Dermis microvascular lymphatic vessel endothelial cell (primary cell): ENCODE data around the gene RAB37. TPM values are rescaled to one million over a fixed set of nuclear protein-coding genes. Genes with fewer than 3 reads are reported as not detected.

Experiments
- total RNA-seq: library from RNA; depleted of rRNA; stranded (reverse); fragments of >200 nt; gene quantifications from 2 replicates; pipeline ENCODE4 v1.2.1, GENCODE V29; 2014

RAB37 gene
- total RNA-seq, 1 donor from 2014 or later: 0.13 TPM

Other genes with a start within 250 kb of the RAB37 start
- gene CD300LB, start 205.8 kb upstream of the RAB37 start, total RNA-seq: not detected in 2 replicates
- gene CD300C, start 191.1 kb upstream of the RAB37 start, total RNA-seq: not detected in 2 replicates
- not detected in 2 replicates for gene CD300H, start 169.7 kb upstream of the RAB37 start, total RNA-seq
- not detected in 2 replicates for gene CD300LD, start 145.0 kb upstream of the RAB37 start, total RNA-seq
- not detected in 2 replicates for gene CD300E, start 113.5 kb upstream of the RAB37 start, total RNA-seq
- gene CD300LF, start 24.3 kb upstream of the RAB37 start, total RNA-seq: not detected in 2 replicates
- 5.4 and 6.8 TPM in 2 replicates for gene NHERF1, start 11.4 kb downstream of the RAB37 start, total RNA-seq
- 17.7 and 31.4 TPM in 2 replicates for gene NAT9, start 39.1 kb downstream of the RAB37 start, total RNA-seq
- gene GRIN2C, start 122.6 kb downstream of the RAB37 start, total RNA-seq: under 0.01 TPM in 1 of 2 replicates, not detected in the other
- gene FDXR, start 135.7 kb downstream of the RAB37 start, total RNA-seq: 21.6 and 40.1 TPM in 2 replicates
- gene FADS6, start 156.4 kb downstream of the RAB37 start, total RNA-seq: not detected in 2 replicates
- gene USH1G, start 186.0 kb downstream of the RAB37 start, total RNA-seq: not detected in 2 replicates
- gene OTOP2, start 187.0 kb downstream of the RAB37 start, total RNA-seq: not detected in 2 replicates
- not detected in 2 replicates for gene OTOP3, start 198.6 kb downstream of the RAB37 start, total RNA-seq
- gene HID1, start 235.5 kb downstream of the RAB37 start, total RNA-seq: 31.6 and 48.5 TPM in 2 replicates